SK-N-SH (cell line): ENCODE measurements around the gene PRC1. TPM values are rescaled to one million over a fixed set of nuclear protein-coding genes. Genes with fewer than 3 reads are reported as not detected.

Experiments used
- CTCF ChIA-PET: fragments of 300-600, 350-600 bp; formaldehyde crosslinking; extraction: SDS; loops from one replicate; lab custom pipeline; 2021; lab: Yijun Ruan, JAX
- POLR2A ChIA-PET: fragments of 350-600 bp; sonication (Branson Sonifier 250); formaldehyde crosslinking; extraction: SDS; loops from one replicate; lab custom pipeline; 2020; ENCODE audit warnings: antibody characterized with exemption, inconsistent platforms; lab: Yijun Ruan, JAX
- DNase-seq: peaks from one replicate; pipeline ENCODE4 v3.0.0; 2012
- H2AFZ ChIP-seq: fragments of 200-600 bp; sonication (generic); 2 replicates; pipeline ENCODE4 v1.8.1; 2016; ENCODE audit warnings: antibody characterized with exemption, mild to moderate bottlenecking, low read depth
- H3F3A ChIP-seq: fragments of 200-600 bp; sonication (generic); replicated peaks from 2 replicates; pipeline ENCODE3; 2016; ENCODE audit warnings: antibody characterized with exemption, mild to moderate bottlenecking; ENCODE audit not compliant: insufficient read depth
- H3K27ac ChIP-seq, 2 experiments: fragments of 200-500 bp in 1 of 2; fragments of 200-600 bp in 1 of 2; sonication (Bioruptor generic) in 1 of 2; sonication (generic), shearing (Covaris generic) in 1 of 2; 2 replicates each; pipeline versions ENCODE4 v1.5.1 to v1.6.1; 2014 to 2016; ENCODE audit warnings: low read depth in 2 of 2, inconsistent platforms in 1 of 2, low read length in 1 of 2, mild to moderate bottlenecking in 1 of 2, mixed read lengths in 1 of 2
- H3K27me3 ChIP-seq: fragments of 200-600 bp; sonication (generic), shearing (Covaris generic); 2 replicates; pipeline ENCODE4 v1.6.1; 2016; ENCODE audit warnings: mixed run types; ENCODE audit not compliant: insufficient read depth
- H3K36me3 ChIP-seq, 2 experiments: fragments of 200-500 bp in 1 of 2; fragments of 200-600 bp in 1 of 2; sonication (Bioruptor generic) in 1 of 2; sonication (generic) in 1 of 2; replicated peaks in 1 of 2; 2 replicates each; pipeline versions ENCODE3 to v1.5.1; 2014 to 2016; ENCODE audit warnings: low read length in 1 of 2, mild to moderate bottlenecking in 1 of 2; ENCODE audit not compliant: insufficient read depth in 2 of 2, control insufficient read depth in 1 of 2
- H3K4me1 ChIP-seq, 2 experiments: fragments of 200-500 bp in 1 of 2; fragments of 200-600 bp in 1 of 2; sonication (Bioruptor generic) in 1 of 2; sonication (generic), shearing (Covaris generic) in 1 of 2; 2 replicates each; pipeline versions ENCODE4 v1.5.1 to v1.6.1; 2014 to 2016; ENCODE audit warnings: low read depth in 1 of 2, low read length in 1 of 2, mixed run types in 1 of 2; ENCODE audit not compliant: insufficient read depth in 2 of 2, control insufficient read depth in 1 of 2
- H3K4me2 ChIP-seq: fragments of 200-600 bp; sonication (generic), shearing (Covaris generic); 2 replicates; pipeline ENCODE4 v1.6.1; 2017; ENCODE audit warnings: mixed run types
- H3K4me3 ChIP-seq, 2 experiments: fragments of 200-500 bp in 1 of 2; fragments of 200-600 bp in 1 of 2; sonication (Bioruptor generic) in 1 of 2; sonication (generic), shearing (Covaris generic) in 1 of 2; 2 replicates each; pipeline versions ENCODE4 v1.5.1 to v1.8.1; 2014 to 2016; ENCODE audit warnings: low read depth in 2 of 2, inconsistent platforms in 1 of 2, low read length in 1 of 2, mild to moderate bottlenecking in 1 of 2, mixed read lengths in 1 of 2, moderate library complexity in 1 of 2
- H3K79me2 ChIP-seq: fragments of 200-600 bp; sonication (generic); 2 replicates; pipeline ENCODE4 v1.8.1; 2017; ENCODE audit warnings: mild to moderate bottlenecking; ENCODE audit not compliant: insufficient read depth
- H3K9ac ChIP-seq: fragments of 200-600 bp; sonication (generic); 2 replicates; pipeline ENCODE4 v1.6.1; 2017; ENCODE audit warnings: mixed run types
- H3K9me2 ChIP-seq: fragments of 200-600 bp; sonication (generic); 2 replicates; pipeline ENCODE4 v1.6.1; 2017; ENCODE audit warnings: mixed run types
- H3K9me3 ChIP-seq: fragments of 200-600 bp; sonication (generic); 2 replicates; pipeline ENCODE4 v1.6.1; 2017; ENCODE audit warnings: mixed run types, mild to moderate bottlenecking, moderate library complexity
- H4K20me1 ChIP-seq: fragments of 200-600 bp; sonication (generic); 2 replicates; pipeline ENCODE4 v1.6.1; 2017; ENCODE audit warnings: mild to moderate bottlenecking, mixed run types; ENCODE audit not compliant: insufficient read depth
- CHD2 ChIP-seq: fragments of 150-350 bp; IDR thresholded peaks from 2 replicates; pipeline ENCODE4 v1.6.1; 2018; ENCODE audit warnings: low read length; ENCODE audit not compliant: partially characterized antibody
- ELF1 ChIP-seq: IDR thresholded peaks from 2 replicates; pipeline ENCODE4 v1.4.0; 2012
- EZH2phosphoT487 ChIP-seq: fragments of 200-600 bp; sonication (generic); IDR thresholded peaks from 2 replicates; pipeline ENCODE4 v1.6.1; 2017; ENCODE audit warnings: low read depth, mixed run types, mild to moderate bottlenecking, antibody characterized with exemption, moderate library complexity, borderline replicate concordance
- FOSL2 ChIP-seq: IDR thresholded peaks from 2 replicates; pipeline ENCODE4 v1.4.0; 2012; ENCODE audit warnings: low read depth, mild to moderate bottlenecking, moderate library complexity, borderline replicate concordance
- FOXJ3 ChIP-seq: sonication (generic); formaldehyde crosslinking; IDR thresholded peaks from 2 replicates; pipeline ENCODE4 v1.5.1; 2020; ENCODE audit warnings: mild to moderate bottlenecking, missing genetic modification reagents
- GATA2 ChIP-seq: sonication (generic); formaldehyde crosslinking; IDR thresholded peaks from 2 replicates; pipeline ENCODE4 v1.5.0; 2020; ENCODE audit warnings: mild to moderate bottlenecking, missing genetic modification reagents
- IRF3 ChIP-seq: fragments of 150-350 bp; IDR thresholded peaks from 2 replicates; pipeline ENCODE4 v1.6.1; 2016; ENCODE audit warnings: mild to moderate bottlenecking, low read depth, low read length
- MEF2A ChIP-seq: IDR thresholded peaks from 2 replicates; pipeline ENCODE4 v1.4.0; 2012; ENCODE audit warnings: low read depth, borderline replicate concordance
- MXI1 ChIP-seq: IDR thresholded peaks from 2 replicates; pipeline ENCODE4 v1.6.1; 2012; ENCODE audit warnings: mild to moderate bottlenecking, low read depth, low read length, improper control_type of control experiment
- RAD21 ChIP-seq: IDR thresholded peaks from 2 replicates; pipeline ENCODE4 v1.6.1; 2012; ENCODE audit warnings: mild to moderate bottlenecking, low read length
- RCOR1 ChIP-seq: fragments of 150-350 bp; IDR thresholded peaks from 2 replicates; pipeline ENCODE4 v1.6.1; 2017; ENCODE audit warnings: antibody characterized with exemption, low read length
- REST ChIP-seq: IDR thresholded peaks from 2 replicates; pipeline ENCODE4 v1.6.1; 2012; ENCODE audit warnings: mild to moderate bottlenecking, low read depth, low read length, moderate library complexity
- RXRA ChIP-seq: IDR thresholded peaks from 2 replicates; pipeline ENCODE4 v1.4.0; 2012; ENCODE audit warnings: low read depth, mild to moderate bottlenecking, borderline replicate concordance
- SIN3A ChIP-seq: IDR thresholded peaks from 2 replicates; pipeline ENCODE4 v1.6.1; 2012; ENCODE audit warnings: low read depth, mild to moderate bottlenecking, low read length, moderate library complexity, borderline replicate concordance
- TAF1 ChIP-seq: IDR thresholded peaks from 2 replicates; pipeline ENCODE4 v1.6.1; 2012; ENCODE audit warnings: low read depth, mild to moderate bottlenecking, low read length, moderate library complexity, borderline replicate concordance
- TEAD4 ChIP-seq: IDR thresholded peaks from 2 replicates; pipeline ENCODE4 v1.4.0; 2012; ENCODE audit warnings: mild to moderate bottlenecking, borderline replicate concordance; ENCODE audit not compliant: insufficient read depth
- USF1 ChIP-seq: IDR thresholded peaks from 2 replicates; pipeline ENCODE4 v1.4.0; 2012; ENCODE audit warnings: low read depth, borderline replicate concordance
- USF2 ChIP-seq: fragments of 150-350 bp; IDR thresholded peaks from 2 replicates; pipeline ENCODE4 v1.6.1; 2017; ENCODE audit warnings: antibody characterized with exemption, low read length, low read depth, borderline replicate concordance
- YY1 ChIP-seq: IDR thresholded peaks from 2 replicates; pipeline ENCODE4 v1.4.0; 2012; ENCODE audit warnings: low read depth, mild to moderate bottlenecking
- ZBTB33 ChIP-seq: IDR thresholded peaks from 2 replicates; pipeline ENCODE4 v1.4.0; 2012; ENCODE audit warnings: low read depth, borderline replicate concordance
- WGBS: methylation state at CpG from one replicate; pipeline ENCODE4 v1.1.6; 2017; ENCODE audit warnings: low lambda C conversion rate; 5-methylcytosine and 5-hydroxymethylcytosine counted together
- polyA plus RNA-seq, 3 experiments: library from polyadenylated mRNA; depleted of rRNA; stranded (reverse); fragments of >200 nt; gene quantifications; 2 replicates each; pipeline ENCODE4 v1.2.3, GENCODE V29; 2012

Gene PRC1
- polyA plus RNA-seq, 1 of the 3 experiments (the other 2 are of a cell fraction) = 125 TPM

- Histone ChIP-seq H2AFZ (no peak overlapping the region), H3K4me2 (no peak overlapping the region)
- POLR2A ChIA-PET = no interaction called here
Measured at GRCh38 chr15:90991587-90992285, 2.6 kb downstream of the PRC1 start.

More at GRCh38 chr15:90991587-90992285, 2.6 kb downstream of the PRC1 start:
- Histone ChIP-seq H3K9me2 (no peaks in the 10 kb centered on the region), H3K27ac (no peak overlapping the region), H3K4me1 (peaks cover 11 to 16% of the 10 kb centered on the region in 2 experiments), H3F3A (peaks cover 12% of the 10 kb centered on the region), H4K20me1 (no peaks in the 10 kb centered on the region; the same call in 1 of the 2 replicates), H3K79me2 (peaks cover 96% of the 10 kb centered on the region), H3K4me3 (no peak overlapping the region), H3K36me3 (no peaks in the 10 kb centered on the region), H3K9ac (no peak overlapping the region), H3K27me3 (no peaks in the 10 kb centered on the region), H3K9me3 (no peaks in the 10 kb centered on the region)
- WGBS = 92% methylated on average over 6 of the region's 6 CpGs
- no peak for DNase-seq
- CTCF ChIA-PET = interaction anchor here (1.8 to 2.4 kb wide), 2 partner anchors 21 to 59 kb away, joined by 4 to 11 read pairs; partner anchors contain the start of gene HDDC3
- TF ChIP-seq EZH2phosphoT487 = no peak
- no peak for TF ChIP-seq GATA2 (CRISPR knock-in tag)
- no peak for TF ChIP-seq TEAD4
- TF ChIP-seq USF1 = no peak
- no peak for TF ChIP-seq ELF1
- TF ChIP-seq MEF2A = no peak
- TF ChIP-seq RAD21 = no peak
- TF ChIP-seq RXRA = no peak
- TF ChIP-seq YY1 = no peak
- TF ChIP-seq SIN3A = no peak
- no peak for TF ChIP-seq USF2
- no peak for TF ChIP-seq TAF1
- TF ChIP-seq CHD2 = no peak
- TF ChIP-seq FOSL2 = no peak
- TF ChIP-seq REST = no peak
- no peak for TF ChIP-seq ZBTB33
- no peak for TF ChIP-seq RCOR1
- TF ChIP-seq FOXJ3 (CRISPR knock-in tag) = no peak
- TF ChIP-seq IRF3 = no peak
- no peak for TF ChIP-seq MXI1
